Loucy (cell line): ENCODE data around the gene BSN.

Experiments
- H2AFZ ChIP-seq: fragments of 200-600 bp; sonication (generic); 2 replicates; pipeline ENCODE4 v1.6.0; 2016; ENCODE audit warnings: antibody characterized with exemption, mild to moderate bottlenecking, low read length, moderate library complexity
- H3F3A ChIP-seq: fragments of 200-600 bp; 2 replicates; pipeline ENCODE4 v1.6.0; 2016; ENCODE audit warnings: antibody characterized with exemption, low read depth, mild to moderate bottlenecking
- H3K27me3 ChIP-seq: fragments of 200-600 bp; sonication (generic); 2 replicates; pipeline ENCODE4 v1.6.1; 2014; ENCODE audit warnings: low read length, mild to moderate bottlenecking; ENCODE audit not compliant: insufficient read depth, poor library complexity, severe bottlenecking
- H3K36me3 ChIP-seq: fragments of 200-600 bp; sonication (generic); 2 replicates; pipeline ENCODE4 v1.6.1; 2016; ENCODE audit warnings: low read length; ENCODE audit not compliant: insufficient read depth
- H3K4me1 ChIP-seq: fragments of 200-600 bp; sonication (generic); 2 replicates; pipeline ENCODE4 v1.5.1; 2014; ENCODE audit warnings: low read length, mild to moderate bottlenecking; ENCODE audit not compliant: insufficient read depth, poor library complexity, severe bottlenecking
- H3K4me2 ChIP-seq: fragments of 200-600 bp; sonication (generic); 2 replicates; pipeline ENCODE4 v1.6.0; 2014; ENCODE audit warnings: antibody characterized with exemption, low read length, low read depth, mild to moderate bottlenecking; ENCODE audit not compliant: poor library complexity, severe bottlenecking
- H3K4me3 ChIP-seq: fragments of 200-600 bp; sonication (generic); 2 replicates; pipeline ENCODE4 v1.5.1; 2014; ENCODE audit warnings: low read length, mild to moderate bottlenecking, mixed read lengths; ENCODE audit not compliant: poor library complexity, severe bottlenecking
- H3K79me2 ChIP-seq: fragments of 200-600 bp; sonication (generic); 2 replicates; pipeline ENCODE4 v1.6.1; 2014; ENCODE audit warnings: low read length; ENCODE audit not compliant: insufficient read depth
- H3K9ac ChIP-seq: fragments of 200-600 bp; sonication (generic); 2 replicates; pipeline ENCODE4 v1.6.0; 2014; ENCODE audit warnings: mild to moderate bottlenecking, low read depth, low read length, moderate library complexity; ENCODE audit not compliant: poor library complexity, severe bottlenecking
- H3K9me2 ChIP-seq: fragments of 200-600 bp; sonication (generic); replicated peaks from 2 replicates; pipeline ENCODE4 v1.6.1; 2016; ENCODE audit warnings: low read depth, low read length, mixed read lengths
- H3K9me3 ChIP-seq: fragments of 200-600 bp; sonication (generic); 2 replicates; pipeline ENCODE4 v1.6.1; 2014; ENCODE audit warnings: mild to moderate bottlenecking, antibody characterized with exemption, low read length, low read depth; ENCODE audit not compliant: insufficient read depth
- H4K20me1 ChIP-seq: fragments of 200-600 bp; sonication (generic); 2 replicates; pipeline ENCODE4 v1.6.0; 2014; ENCODE audit warnings: antibody characterized with exemption, low read length, mild to moderate bottlenecking; ENCODE audit not compliant: insufficient read depth, poor library complexity, severe bottlenecking
- CTCF ChIP-seq: fragments of 200-600 bp; sonication (generic); conservative IDR thresholded peaks from 2 replicates; pipeline ENCODE4 v1.5.1; 2014; ENCODE audit warnings: mild to moderate bottlenecking, antibody characterized with exemption, low read length
- EZH2phosphoT487 ChIP-seq: fragments of 200-600 bp; IDR thresholded peaks from 2 replicates; pipeline ENCODE4 v1.6.1; 2018; ENCODE audit warnings: antibody characterized with exemption, mild to moderate bottlenecking, moderate library complexity, borderline replicate concordance

The BSN gene

GRCh38 chr3:49647741-49648140 lies 93.5 kb downstream of the BSN start:
- peak overlapping the region; percentile 11; the same call in 1 of the 2 replicates for H2AFZ ChIP-seq
- H3K9me3 ChIP-seq, result no peaks in the 10 kb centered on the region
- peak overlapping the region; percentile 76 for H3K4me2 ChIP-seq
- peaks cover 39% of the 10 kb centered on the region for H3K4me1 ChIP-seq
- no peaks in the 10 kb centered on the region for H3K36me3 ChIP-seq
- H3K9ac ChIP-seq, result peak overlapping the region; percentile 76
- TF ChIP-seq CTCF (no peak), EZH2phosphoT487 (no peak)
- H3K79me2 ChIP-seq, result no peaks in the 10 kb centered on the region
- peak overlapping the region; percentile 65 for H3K4me3 ChIP-seq
- no peaks in the 10 kb centered on the region for H3K9me2 ChIP-seq
- H3F3A ChIP-seq, result no peaks in the 10 kb centered on the region
- no peaks in the 10 kb centered on the region for H4K20me1 ChIP-seq
- no peaks in the 10 kb centered on the region for H3K27me3 ChIP-seq

GRCh38 chr3:49648354-49649019 lies 94.2 kb downstream of the BSN start:
- Histone ChIP-seq H4K20me1 (no peaks in the 10 kb centered on the region), H3K9ac (peak overlapping the region; percentile 76), H3F3A (no peaks in the 10 kb centered on the region), H3K27me3 (no peaks in the 10 kb centered on the region), H3K9me3 (no peaks in the 10 kb centered on the region), H3K4me3 (peak overlapping the region; percentile 65), H3K4me1 (peaks cover 39% of the 10 kb centered on the region), H3K4me2 (peak overlapping the region; percentile 76), H2AFZ (0 out of 2 replicates have a peak overlapping the region, but pooled peaks have one; percentile 11), H3K36me3 (no peaks in the 10 kb centered on the region), H3K79me2 (no peaks in the 10 kb centered on the region), H3K9me2 (no peaks in the 10 kb centered on the region)
- no peak for TF ChIP-seq CTCF
- TF ChIP-seq EZH2phosphoT487, result no peak

- H3K4me2 ChIP-seq, result peak overlapping the region; percentile 76
- no peak for TF ChIP-seq CTCF
- peak overlapping the region; percentile 76 for H3K9ac ChIP-seq
Measured at GRCh38 chr3:49649576-49649975, 95.3 kb downstream of the BSN start.

More at GRCh38 chr3:49649576-49649975, 95.3 kb downstream of the BSN start:
- H3K4me1 ChIP-seq, result peaks cover 39% of the 10 kb centered on the region
- H3K36me3 ChIP-seq, result no peaks in the 10 kb centered on the region
- no peaks in the 10 kb centered on the region for H3K9me2 ChIP-seq
- no peaks in the 10 kb centered on the region for H3K9me3 ChIP-seq
- H3K4me3 ChIP-seq, result no peak overlapping the region
- no peaks in the 10 kb centered on the region for H3F3A ChIP-seq
- H4K20me1 ChIP-seq, result no peaks in the 10 kb centered on the region
- H3K27me3 ChIP-seq, result no peaks in the 10 kb centered on the region
- no peak overlapping the region; the same call in 1 of the 2 replicates for H2AFZ ChIP-seq
- no peaks in the 10 kb centered on the region for H3K79me2 ChIP-seq
